Natural killer cell (primary cell): Measurements from ENCODE around the gene SDHB. TPM values are rescaled to one million over a fixed set of nuclear protein-coding genes. Genes with fewer than 3 reads are reported as not detected.

Experiments
- ATAC-seq, 3 donors: fragments of 150-1000 bp in 2 of 3; fragments of 200-7000 bp in 1 of 3; cut with Tn5 transposase; 1 replicate in 1 of 3; 2 replicates in 2 of 3; pipeline ENCODE4 v1.10.0; 2021; ENCODE audit warnings: mild to moderate bottlenecking in 2 of 3, moderate library complexity in 2 of 3
- DNase-seq, 2 donors: peaks; one replicate each; pipeline versions ENCODE4 v3.0.0 to v3.0.0-alpha.2; 2013 to 2021; ENCODE audit warnings: mixed read lengths in 1 of 2
- H3K27ac ChIP-seq: one replicate; pipeline ENCODE4 v1.5.1; 2013; ENCODE audit warnings: mild to moderate bottlenecking, low read length
- H3K27me3 ChIP-seq: one replicate; pipeline ENCODE4 v1.6.1; 2013; ENCODE audit warnings: low read length; ENCODE audit not compliant: control insufficient read depth, insufficient read depth
- H3K36me3 ChIP-seq: one replicate; pipeline ENCODE4 v1.6.1; 2013; ENCODE audit warnings: low read length; ENCODE audit not compliant: control insufficient read depth, insufficient read depth
- H3K4me1 ChIP-seq: one replicate; pipeline ENCODE4 v1.6.1; 2013; ENCODE audit warnings: low read length; ENCODE audit not compliant: control insufficient read depth, insufficient read depth
- H3K4me3 ChIP-seq: one replicate; pipeline ENCODE4 v1.5.1; 2013; ENCODE audit warnings: low read length
- H3K9me3 ChIP-seq: one replicate; pipeline ENCODE4 v1.6.1; 2013; ENCODE audit warnings: low read length; ENCODE audit not compliant: control insufficient read depth, insufficient read depth
- H3K27ac Mint-ChIP-seq, 2 donors: one replicate each; pipeline ENCODE4 v1.8.0; 2022; ENCODE audit warnings: mild to moderate bottlenecking in 2 of 2, mixed read lengths in 2 of 2, moderate library complexity in 1 of 2
- H3K27me3 Mint-ChIP-seq, 2 donors: one replicate each; pipeline ENCODE4 v1.8.0; 2022; ENCODE audit warnings: low read depth in 2 of 2, mixed read lengths in 2 of 2
- H3K36me3 Mint-ChIP-seq: one replicate; pipeline ENCODE4 v1.8.0; 2022; ENCODE audit warnings: mixed read lengths
- H3K4me1 Mint-ChIP-seq, 2 donors: one replicate each; pipeline ENCODE4 v1.8.0; 2022; ENCODE audit warnings: mixed read lengths in 2 of 2
- H3K4me3 Mint-ChIP-seq: one replicate; pipeline ENCODE4 v1.8.0; 2022; ENCODE audit warnings: mild to moderate bottlenecking, moderate library complexity, mixed read lengths
- H3K9me3 Mint-ChIP-seq, 2 donors: one replicate each; pipeline ENCODE4 v1.8.0; 2022; ENCODE audit warnings: mixed read lengths in 2 of 2
- WGBS: methylation state at CpG from one replicate; pipeline ENCODE4 v1.1.7; 2013; ENCODE audit warnings: missing lambda C conversion rate; ENCODE audit not compliant: insufficient coverage; 5-methylcytosine and 5-hydroxymethylcytosine counted together
- intact Hi-C: fragments of 100-400 bp; cut with micrococcal nuclease; formaldehyde crosslinking; loops from one replicate; pipeline ENCODE4 v1.14.2; 2022
- total RNA-seq, 4 donors: library from RNA; stranded (reverse); fragments of 120-200 nt in 1 of 4; gene quantifications; one replicate each; pipeline versions ENCODE4 v1.2.3 to v1.2.4, GENCODE V29; 2013 to 2022
- TF ChIP-seq, protein P1 (sequence below): fragments of 200-600 bp; IDR thresholded peaks from one replicate; pipeline ENCODE4 v1.8.0; 2022; ENCODE audit warnings: antibody characterized with exemption

The SDHB gene
- total RNA-seq, 3 donors from 2014 or later (not counting 1 experiment from before 2014, with no cell fraction given) = 56.8 to 62.6 (median 59.5) TPM

DNA sequence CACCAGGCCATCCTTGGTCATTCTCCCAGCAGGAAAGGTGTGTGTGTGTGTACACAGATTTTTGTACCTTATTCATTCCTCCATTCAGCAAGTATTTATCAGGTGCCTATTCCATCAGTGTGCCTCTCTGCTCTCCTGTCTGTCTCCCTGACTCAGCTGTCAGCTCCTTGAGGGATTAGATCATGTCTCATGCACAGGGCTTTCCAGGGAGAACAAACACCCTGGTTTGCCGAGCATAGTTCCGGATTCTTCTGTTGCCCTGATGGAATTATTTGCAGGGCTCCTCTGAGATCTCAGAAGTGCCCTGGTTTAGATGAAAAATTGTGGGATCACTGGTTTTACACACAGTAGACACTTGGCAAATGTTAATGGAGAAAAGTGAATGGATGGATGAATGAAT, 8.1 kb upstream of the SDHB start:
- Mint-ChIP-seq H3K9me3 (no peaks in the 10 kb centered on the region), H3K4me3 (no peak overlapping the region), H3K36me3 (no peaks in the 10 kb centered on the region), H3K27me3 (peaks cover 5 to 17% of the 10 kb centered on the region in 2 donors), H3K27ac (no peak overlapping the region), H3K4me1 (no peaks in the 10 kb centered on the region)
- Histone ChIP-seq H3K4me3 (no peak overlapping the region), H3K9me3 (peaks cover 5% of the 10 kb centered on the region), H3K4me1 (no peaks in the 10 kb centered on the region), H3K27ac (no peak overlapping the region), H3K27me3 (no peaks in the 10 kb centered on the region), H3K36me3 (no peaks in the 10 kb centered on the region)
- TF ChIP-seq, protein P1, sequence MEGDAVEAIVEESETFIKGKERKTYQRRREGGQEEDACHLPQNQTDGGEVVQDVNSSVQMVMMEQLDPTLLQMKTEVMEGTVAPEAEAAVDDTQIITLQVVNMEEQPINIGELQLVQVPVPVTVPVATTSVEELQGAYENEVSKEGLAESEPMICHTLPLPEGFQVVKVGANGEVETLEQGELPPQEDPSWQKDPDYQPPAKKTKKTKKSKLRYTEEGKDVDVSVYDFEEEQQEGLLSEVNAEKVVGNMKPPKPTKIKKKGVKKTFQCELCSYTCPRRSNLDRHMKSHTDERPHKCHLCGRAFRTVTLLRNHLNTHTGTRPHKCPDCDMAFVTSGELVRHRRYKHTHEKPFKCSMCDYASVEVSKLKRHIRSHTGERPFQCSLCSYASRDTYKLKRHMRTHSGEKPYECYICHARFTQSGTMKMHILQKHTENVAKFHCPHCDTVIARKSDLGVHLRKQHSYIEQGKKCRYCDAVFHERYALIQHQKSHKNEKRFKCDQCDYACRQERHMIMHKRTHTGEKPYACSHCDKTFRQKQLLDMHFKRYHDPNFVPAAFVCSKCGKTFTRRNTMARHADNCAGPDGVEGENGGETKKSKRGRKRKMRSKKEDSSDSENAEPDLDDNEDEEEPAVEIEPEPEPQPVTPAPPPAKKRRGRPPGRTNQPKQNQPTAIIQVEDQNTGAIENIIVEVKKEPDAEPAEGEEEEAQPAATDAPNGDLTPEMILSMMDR = no peak
- ATAC-seq = no peak
- intact Hi-C loops = no loop called here
- DNase-seq = no peak
- 98% methylated on average over 2 of the region's 2 CpGs for WGBS

DNA sequence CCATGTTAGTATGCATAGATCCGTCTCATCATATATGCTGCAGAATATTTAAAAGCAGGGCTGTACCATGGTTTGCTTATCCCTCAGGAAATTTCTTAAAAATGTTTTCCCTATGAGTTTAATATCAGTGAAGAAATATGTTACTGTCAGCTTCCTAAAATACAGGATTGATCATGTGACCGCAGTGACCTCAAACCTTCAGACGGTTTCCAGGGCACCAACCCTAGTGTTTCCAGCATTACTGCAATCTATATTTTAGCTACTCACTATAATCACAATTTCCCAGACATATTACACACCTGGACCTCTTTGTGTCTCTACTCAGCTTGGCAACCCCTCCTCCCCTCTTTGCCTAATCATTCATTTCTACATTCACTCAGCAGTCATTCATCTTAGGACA, 7.7 kb upstream of the SDHB start:
- Mint-ChIP-seq H3K27me3 (peaks cover 5 to 17% of the 10 kb centered on the region in 2 donors), H3K4me3 (no peak overlapping the region), H3K9me3 (no peaks in the 10 kb centered on the region), H3K27ac (no peak overlapping the region), H3K4me1 (no peaks in the 10 kb centered on the region), H3K36me3 (no peaks in the 10 kb centered on the region)
- no peaks in the 10 kb centered on the region for H3K4me1 ChIP-seq
- no peak overlapping the region for H3K27ac ChIP-seq
- peaks cover 5% of the 10 kb centered on the region for H3K9me3 ChIP-seq
- 83% methylated on average over 3 of the region's 3 CpGs for WGBS
- TF ChIP-seq, protein P1 = no peak
- intact Hi-C loops = no loop called here
- H3K4me3 ChIP-seq = no peak overlapping the region
- no peaks in the 10 kb centered on the region for H3K36me3 ChIP-seq
- no peaks in the 10 kb centered on the region for H3K27me3 ChIP-seq
- no peak for ATAC-seq
- DNase-seq = no peak

DNA sequence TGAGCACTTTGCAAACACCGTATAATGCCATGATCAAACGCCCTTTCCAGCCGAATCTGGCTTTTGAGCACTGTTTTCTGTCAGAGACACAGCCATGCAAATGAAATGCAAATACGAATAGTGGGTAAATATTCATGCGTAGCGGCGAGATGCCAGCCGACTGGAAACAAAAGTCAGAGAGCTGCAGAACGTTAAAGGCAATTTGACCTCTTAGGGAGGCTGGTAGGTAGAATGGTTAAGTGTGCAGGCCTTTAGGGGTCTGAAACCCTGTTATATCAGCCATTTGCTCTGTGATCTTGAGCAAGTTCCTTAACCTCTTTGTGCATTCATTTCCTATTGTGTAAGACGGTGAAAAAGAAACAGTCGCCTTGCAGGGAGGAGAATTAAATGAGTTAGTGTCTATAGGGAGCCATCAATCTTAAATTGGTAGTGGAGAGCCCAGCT, 6.5 kb upstream of the SDHB start:
- intact Hi-C loops = no loop called here
- Histone ChIP-seq H3K9me3 (peaks cover 5% of the 10 kb centered on the region), H3K4me3 (no peak overlapping the region)

More for the DNA sequence above, 6.5 kb upstream of the SDHB start:
- H3K9me3 Mint-ChIP-seq = no peaks in the 10 kb centered on the region
- Histone ChIP-seq H3K4me1 (no peaks in the 10 kb centered on the region), H3K36me3 (no peaks in the 10 kb centered on the region), H3K27me3 (no peaks in the 10 kb centered on the region), H3K27ac (no peak overlapping the region)
- DNase-seq (no peak), ATAC-seq (no peak)
- TF ChIP-seq, protein P1 = no peak
- 66% methylated on average over 11 of the region's 11 CpGs for WGBS
- H3K27me3 Mint-ChIP-seq = peaks cover 5 to 17% of the 10 kb centered on the region in 2 donors
- no peak overlapping the region for H3K4me3 Mint-ChIP-seq
- H3K4me1 Mint-ChIP-seq = no peaks in the 10 kb centered on the region
- H3K27ac Mint-ChIP-seq = no peak overlapping the region
- H3K36me3 Mint-ChIP-seq = no peaks in the 10 kb centered on the region
